IMR-90 (cell line): ENCODE results near the gene USP10. TPM values are rescaled to one million over a fixed set of nuclear protein-coding genes. Genes with fewer than 3 reads are reported as not detected.

Experiments used
- ATAC-seq: fragments of 200-7000 bp; cut with Tn5 transposase; 2 replicates; pipeline ENCODE4 v1.9.1; 2020; ENCODE audit warnings: low read depth, mild to moderate bottlenecking, moderate library complexity
- BruUV-seq: library from RNA; stranded (reverse); fragments of 400-500 nt; replicated peaks from 2 replicates; lab custom pipeline; 2021; lab: Mats Ljungman, UMichigan
- CTCF ChIA-PET: fragments of 300-600 bp; formaldehyde crosslinking; extraction: SDS; loops from one replicate; lab custom pipeline; 2021; ENCODE audit warnings: antibody characterized with exemption; lab: Yijun Ruan, JAX
- POLR2A ChIA-PET: fragments of 300-600 bp; sonication (Branson Sonifier 250); formaldehyde crosslinking; loops from one replicate; lab custom pipeline; 2022; ENCODE audit warnings: antibody characterized with exemption; ENCODE audit not compliant: unreplicated experiment; lab: Charles Lee
- DNase-seq: peaks from one replicate; pipeline ENCODE4 v3.0.0; 2013
- H2AFZ ChIP-seq: replicated peaks from 2 replicates; pipeline ENCODE3; 2013; ENCODE audit warnings: low read length, mild to moderate bottlenecking; ENCODE audit not compliant: poor library complexity
- H2AK5ac ChIP-seq: 2 replicates; pipeline ENCODE4 v1.6.1; 2013; ENCODE audit warnings: low read depth, low read length, inconsistent platforms
- H2AK9ac ChIP-seq: replicated peaks from 2 replicates; pipeline ENCODE3; 2013; ENCODE audit warnings: mild to moderate bottlenecking, low read depth, low read length, moderate library complexity; ENCODE audit not compliant: poor library complexity
- H2BK120ac ChIP-seq: 2 replicates; pipeline ENCODE4 v1.6.1; 2013; ENCODE audit warnings: low read depth, low read length, inconsistent platforms
- H2BK15ac ChIP-seq: 3 replicates; pipeline ENCODE4 v1.6.1; 2013; ENCODE audit warnings: low read depth, low read length, inconsistent platforms
- H2BK20ac ChIP-seq: 2 replicates; pipeline ENCODE4 v1.6.1; 2013; ENCODE audit warnings: low read depth, mild to moderate bottlenecking, inconsistent platforms, low read length, moderate library complexity
- H2BK5ac ChIP-seq: 2 replicates; pipeline ENCODE4 v1.6.1; 2013; ENCODE audit warnings: mild to moderate bottlenecking, low read depth, low read length, inconsistent platforms; ENCODE audit not compliant: poor library complexity, severe bottlenecking
- H3K14ac ChIP-seq: replicated peaks from 2 replicates; pipeline ENCODE4 v1.6.1; 2013; ENCODE audit warnings: low read depth, low read length, inconsistent platforms
- H3K18ac ChIP-seq: 2 replicates; pipeline ENCODE4 v1.6.1; 2013; ENCODE audit warnings: low read depth, low read length, control low read depth
- H3K23ac ChIP-seq: 2 replicates; pipeline ENCODE4 v1.6.1; 2013; ENCODE audit warnings: low read depth, low read length, inconsistent platforms
- H3K27ac ChIP-seq: 2 replicates; pipeline ENCODE4 v1.5.1; 2013; ENCODE audit warnings: mild to moderate bottlenecking, control low read depth, low read length; ENCODE audit not compliant: insufficient read depth
- H3K27me3 ChIP-seq: 2 replicates; pipeline ENCODE4 v1.6.1; 2013; ENCODE audit warnings: low read length; ENCODE audit not compliant: control insufficient read depth, insufficient read depth
- H3K36me3 ChIP-seq: 2 replicates; pipeline ENCODE4 v1.6.1; 2013; ENCODE audit warnings: low read length, mixed read lengths; ENCODE audit not compliant: control insufficient read depth, insufficient read depth
- H3K4ac ChIP-seq: 2 replicates; pipeline ENCODE4 v1.6.1; 2013; ENCODE audit warnings: low read depth, low read length, inconsistent platforms
- H3K4me1 ChIP-seq: 2 replicates; pipeline ENCODE4 v1.6.1; 2013; ENCODE audit warnings: low read length, mixed read lengths; ENCODE audit not compliant: control insufficient read depth, insufficient read depth
- H3K4me2 ChIP-seq: 2 replicates; pipeline ENCODE4 v1.6.1; 2013; ENCODE audit warnings: low read depth, mild to moderate bottlenecking, control low read depth, low read length, moderate library complexity
- H3K4me3 ChIP-seq: 2 replicates; pipeline ENCODE4 v1.5.1; 2013; ENCODE audit warnings: low read depth, mild to moderate bottlenecking, control low read depth, low read length, moderate library complexity; ENCODE audit not compliant: insufficient read depth
- H3K56ac ChIP-seq: 2 replicates; pipeline ENCODE4 v1.6.1; 2013; ENCODE audit warnings: low read length, inconsistent platforms; ENCODE audit not compliant: insufficient read depth; ENCODE audit errors: extremely low read depth
- H3K79me1 ChIP-seq, 2 experiments: 2 replicates each; pipeline ENCODE4 v1.6.1; 2013; ENCODE audit warnings: low read length in 2 of 2, inconsistent platforms in 1 of 2, low read depth in 1 of 2
- H3K9ac ChIP-seq: 2 replicates; pipeline ENCODE4 v1.6.1; 2013; ENCODE audit warnings: low read depth, low read length, control low read depth
- H3K9me1 ChIP-seq: 2 replicates; pipeline ENCODE4 v1.6.1; 2013; ENCODE audit warnings: low read length, inconsistent platforms; ENCODE audit not compliant: insufficient read depth
- H3K9me3 ChIP-seq: 2 replicates; pipeline ENCODE4 v1.6.1; 2013; ENCODE audit warnings: low read length; ENCODE audit not compliant: control insufficient read depth, insufficient read depth
- H4K20me1 ChIP-seq: 2 replicates; pipeline ENCODE4 v1.6.1; 2013; ENCODE audit warnings: low read length, inconsistent platforms; ENCODE audit not compliant: insufficient read depth
- H4K5ac ChIP-seq: 2 replicates; pipeline ENCODE4 v1.6.1; 2013; ENCODE audit warnings: mild to moderate bottlenecking, low read depth, low read length, control low read depth
- H4K8ac ChIP-seq, 2 experiments: 2 replicates each; pipeline ENCODE4 v1.6.1; 2013; ENCODE audit warnings: low read depth in 2 of 2, low read length in 2 of 2, control low read depth in 1 of 2, inconsistent platforms in 1 of 2
- H4K91ac ChIP-seq: 2 replicates; pipeline ENCODE4 v1.6.1; 2013; ENCODE audit warnings: low read depth, low read length, inconsistent platforms; ENCODE audit not compliant: insufficient read depth
- BHLHE40 ChIP-seq: fragments of 150-350 bp; IDR thresholded peaks from 2 replicates; pipeline ENCODE4 v1.6.1; 2016; ENCODE audit warnings: mild to moderate bottlenecking, low read depth, low read length
- CEBPB ChIP-seq: IDR thresholded peaks from 2 replicates; pipeline ENCODE4 v1.6.1; 2012; ENCODE audit warnings: low read depth, low read length, improper control_type of control experiment
- CTCF ChIP-seq: conservative IDR thresholded peaks from 2 replicates; pipeline ENCODE4 v1.5.1; 2012; ENCODE audit warnings: mild to moderate bottlenecking, low read depth, low read length, improper control_type of control experiment
- ELK1 ChIP-seq: fragments of 150-350 bp; IDR thresholded peaks from 2 replicates; pipeline ENCODE4 v1.6.1; 2016; ENCODE audit warnings: low read depth, mild to moderate bottlenecking, low read length, moderate library complexity, borderline replicate concordance
- WGBS, 2 experiments: methylation state at CpG; one replicate each; pipeline versions ENCODE4 v1.1.5 to v1.1.7; 2013; ENCODE audit warnings: missing lambda C conversion rate in 2 of 2; ENCODE audit not compliant: insufficient read length in 1 of 2; ENCODE audit errors: extremely low coverage in 2 of 2; 5-methylcytosine and 5-hydroxymethylcytosine counted together
- dilution Hi-C: fragments of 300-500 bp; cut with HindIII; formaldehyde crosslinking; loops from one replicate; pipeline ENCODE4 v1.14.3; 2018; ENCODE audit warnings: low sequenced_read_pairs; ENCODE audit not compliant: unreplicated experiment
- in situ Hi-C: fragments of 300-500 bp; cut with MboI; formaldehyde crosslinking; loops from 3 replicates; pipeline ENCODE4 v1.14.3; 2019; ENCODE audit warnings: low sequenced_read_pairs, inconsistent platforms, mixed read lengths
- intact Hi-C: fragments of 100-400 bp; cut with micrococcal nuclease; formaldehyde crosslinking; loops from 2 replicates; pipeline ENCODE4 v1.10.0; 2022
- polyA plus RNA-seq, 3 experiments: library from polyadenylated mRNA; depleted of rRNA; stranded (reverse); fragments of >200 nt; gene quantifications; 2 replicates each; pipeline ENCODE4 v1.2.3, GENCODE V29; 2012; ENCODE audit warnings: low replicate concordance in 1 of 3
- total RNA-seq: library from RNA; depleted of rRNA; stranded (reverse); fragments of >200 nt; gene quantifications from 2 replicates; pipeline ENCODE4 v1.2.3, GENCODE V29; 2012

USP10 gene
- total and polyA plus RNA-seq, 2 of the 4 experiments (the other 2 are of a cell fraction), result 54.3 to 79.0 TPM

GRCh38 chr16:84677017-84677803 is 22.6 kb upstream of the USP10 start:
- WGBS, 2 experiments, result 49% methylated on average over 6 of the region's 14 CpGs; no CpG with 5 or more reads in 1 of the 2 experiments
- POLR2A ChIA-PET, result no interaction called here

More at GRCh38 chr16:84677017-84677803, 22.6 kb upstream of the USP10 start:
- ATAC-seq (peak; percentile 72), DNase-seq (peak; percentile 33)
- no peak overlapping the region for H3K4ac ChIP-seq
- TF ChIP-seq BHLHE40 (no peak), ELK1 (no peak), CTCF (0 out of 2 replicates have a peak, but pooled peaks have one; percentile 11), CEBPB (peak; percentile 36; the same call in 1 of the 2 replicates)
- H2AK5ac ChIP-seq, result peak overlapping the region; percentile 2; the same call in 1 of the 2 replicates
- no peak overlapping the region for H4K5ac ChIP-seq
- no peak overlapping the region for H3K14ac ChIP-seq
- H3K56ac ChIP-seq, result no peak overlapping the region
- no TSS peak for BruUV-seq
- peaks cover 3% of the 10 kb centered on the region for H3K9me1 ChIP-seq
- H3K27me3 ChIP-seq, result no peaks in the 10 kb centered on the region; the same call in 1 of the 2 replicates
- dilution Hi-C loops, result no loop called here
- H3K4me1 ChIP-seq, result peaks cover 7% of the 10 kb centered on the region
- no peaks in the 10 kb centered on the region for H3K79me1 ChIP-seq
- H3K18ac ChIP-seq, result no peak overlapping the region
- H2BK5ac ChIP-seq, result no peak overlapping the region
- no peak overlapping the region for H3K23ac ChIP-seq
- H4K8ac ChIP-seq, result no peak overlapping the region
- H2BK120ac ChIP-seq, result no peak overlapping the region
- no peak overlapping the region for H4K91ac ChIP-seq
- peaks cover 3% of the 10 kb centered on the region; the same call in 1 of the 2 replicates for H3K9me3 ChIP-seq
- H3K4me2 ChIP-seq, result no peak overlapping the region; the same call in 1 of the 2 replicates
- H2BK20ac ChIP-seq, result no peak overlapping the region
- CTCF ChIA-PET, result interaction anchor here (1.0 to 1.1 kb wide), 2 partner anchors 46 to 49 kb away, joined by 3 read pairs; no protein-coding TSS in a partner anchor
- no peaks in the 10 kb centered on the region for H3K36me3 ChIP-seq
- H3K9ac ChIP-seq, result no peak overlapping the region
- H2AK9ac ChIP-seq, result no peak overlapping the region
- in situ Hi-C loops, result loop anchor here (5.0 kb wide), 1 partner anchor 50 kb away; no protein-coding TSS in a partner anchor
- intact Hi-C loops, result no loop called here
- peak overlapping the region; percentile 0 for H2AFZ ChIP-seq
- H2BK15ac ChIP-seq, result no peak overlapping the region
- H3K27ac ChIP-seq, result no peak overlapping the region
- no peak overlapping the region for H3K4me3 ChIP-seq
- H4K20me1 ChIP-seq, result no peaks in the 10 kb centered on the region
